ENCODE data around the gene MPRIP. TPM values are rescaled to one million over a fixed set of nuclear protein-coding genes. Genes with fewer than 3 reads are reported as not detected.

The MPRIP gene
- total and polyA plus RNA-seq, 12 donors: 88.5 to 234 (median 175) TPM

DNA sequence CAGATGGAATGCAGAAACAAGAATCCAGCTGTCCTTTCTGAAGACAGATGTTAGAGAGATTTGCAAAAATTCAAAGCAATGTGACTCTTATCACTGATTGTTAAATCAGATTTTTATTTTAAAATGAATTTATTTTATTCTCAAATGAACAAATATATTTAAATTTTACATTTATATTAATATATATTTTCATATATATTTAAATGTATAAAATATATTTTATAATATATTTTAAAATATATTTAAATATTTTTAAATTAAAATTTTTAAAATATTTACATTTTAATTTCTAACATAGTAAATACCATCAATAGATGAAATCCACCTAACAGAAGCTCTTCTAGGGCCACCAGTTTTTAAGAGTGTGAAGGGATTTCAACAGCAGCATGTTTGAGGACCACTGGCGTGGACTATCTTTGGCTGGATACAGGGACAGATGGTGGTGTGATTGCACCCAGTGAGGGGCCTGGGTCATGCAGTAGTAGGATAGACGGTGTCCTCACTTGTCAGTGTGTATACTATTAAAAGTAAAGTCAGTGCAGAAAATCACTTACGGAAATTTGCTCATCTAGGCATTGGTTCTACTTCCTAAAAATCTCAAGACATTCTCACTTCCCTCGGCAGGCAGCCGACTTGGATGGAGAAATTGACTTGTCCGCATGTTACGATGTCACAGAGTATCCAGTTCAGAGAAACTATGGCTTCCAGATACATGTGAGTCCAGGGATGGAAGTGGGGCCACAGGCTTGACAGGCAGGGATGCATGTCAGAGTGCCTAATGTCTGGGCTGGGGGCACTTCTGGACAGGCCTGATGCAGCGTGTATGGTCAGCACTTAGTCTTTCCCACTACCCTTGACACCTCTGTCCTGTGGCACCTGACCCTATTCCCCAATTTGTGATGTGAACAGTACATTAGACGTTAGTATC, 107.5 kb downstream of the MPRIP start:
- no peak overlapping the region for H3K4me3 ChIP-seq
- peaks cover 18 to 27% of the 10 kb centered on the region in 2 donors for H3K4me1 ChIP-seq (replicated peaks in 1 of 2)
- TF ChIP-seq, protein P1, sequence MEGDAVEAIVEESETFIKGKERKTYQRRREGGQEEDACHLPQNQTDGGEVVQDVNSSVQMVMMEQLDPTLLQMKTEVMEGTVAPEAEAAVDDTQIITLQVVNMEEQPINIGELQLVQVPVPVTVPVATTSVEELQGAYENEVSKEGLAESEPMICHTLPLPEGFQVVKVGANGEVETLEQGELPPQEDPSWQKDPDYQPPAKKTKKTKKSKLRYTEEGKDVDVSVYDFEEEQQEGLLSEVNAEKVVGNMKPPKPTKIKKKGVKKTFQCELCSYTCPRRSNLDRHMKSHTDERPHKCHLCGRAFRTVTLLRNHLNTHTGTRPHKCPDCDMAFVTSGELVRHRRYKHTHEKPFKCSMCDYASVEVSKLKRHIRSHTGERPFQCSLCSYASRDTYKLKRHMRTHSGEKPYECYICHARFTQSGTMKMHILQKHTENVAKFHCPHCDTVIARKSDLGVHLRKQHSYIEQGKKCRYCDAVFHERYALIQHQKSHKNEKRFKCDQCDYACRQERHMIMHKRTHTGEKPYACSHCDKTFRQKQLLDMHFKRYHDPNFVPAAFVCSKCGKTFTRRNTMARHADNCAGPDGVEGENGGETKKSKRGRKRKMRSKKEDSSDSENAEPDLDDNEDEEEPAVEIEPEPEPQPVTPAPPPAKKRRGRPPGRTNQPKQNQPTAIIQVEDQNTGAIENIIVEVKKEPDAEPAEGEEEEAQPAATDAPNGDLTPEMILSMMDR (IDR thresholded peaks at IDR 0.05): no peak
- no peak for TF ChIP-seq POLR2A (IDR thresholded peaks at IDR 0.05)
- DNase-seq: peak in 3 of 7 donors; percentile 36 to 70 (median 50)
- no peaks in the 10 kb centered on the region for H3K9me3 ChIP-seq (replicated peaks in 1 of 3)
- intact Hi-C loops (cut with DNase I): loop anchor here (10.0 kb wide), 3 partner anchors 55 to 155 kb away; partner anchors contain the start of genes NT5M (in 1 of the 2) and PLD6 (in 1 of the 2)
- peaks cover 0 to 65% of the 10 kb centered on the region in 2 donors for H3K36me3 ChIP-seq (replicated peaks in 1 of 2)
- peak overlapping the region in 3 of 5 donors; percentile 39 to 78 (median 54) for H3K27ac ChIP-seq
- no peaks in the 10 kb centered on the region for H3K27me3 ChIP-seq
- WGBS, 4 donors: 84 to 92% (median 85%) methylated on average over 9 of the region's 9 CpGs

DNA sequence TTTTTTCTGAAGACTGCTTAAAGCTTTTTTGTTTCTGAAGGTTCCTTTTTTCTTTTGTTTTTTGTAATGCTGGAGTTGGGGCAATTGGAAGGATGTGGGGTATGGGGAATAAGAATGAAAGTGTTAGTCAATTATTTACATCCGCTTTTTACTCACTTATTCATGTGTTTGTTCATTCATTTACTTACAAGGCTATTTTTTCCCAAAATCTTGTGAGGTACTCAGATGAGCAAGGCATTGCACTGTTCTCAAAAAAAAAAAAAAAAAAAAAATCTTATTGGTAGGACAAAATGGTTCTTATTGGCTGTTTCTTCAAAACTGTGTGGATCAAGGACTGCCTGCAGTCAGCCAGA, 108.2 kb downstream of the MPRIP start:
- 76 to 96% (median 84%) methylated on average over 1 of the region's 1 CpG for WGBS, 4 donors
- Histone ChIP-seq H3K27me3 (no peaks in the 10 kb centered on the region), H3K9me3 (replicated peaks in 1 of 3) (no peaks in the 10 kb centered on the region), H3K27ac (peak overlapping the region in 3 of 5 donors; percentile 39 to 78 (median 54)), H3K4me3 (no peak overlapping the region), H3K36me3 (replicated peaks in 1 of 2) (peaks cover 0 to 69% of the 10 kb centered on the region in 2 donors), H3K4me1 (replicated peaks in 1 of 2) (peaks cover 14 to 21% of the 10 kb centered on the region in 2 donors)
- TF ChIP-seq, protein P1 (IDR thresholded peaks at IDR 0.05): no peak
- no peak for TF ChIP-seq POLR2A (IDR thresholded peaks at IDR 0.05)
- intact Hi-C loops (cut with DNase I): loop anchor here in 1 of 2 donors (10.0 kb wide), 1 partner anchor 146 kb away; no protein-coding TSS in a partner anchor
- DNase-seq: no peak

DNA sequence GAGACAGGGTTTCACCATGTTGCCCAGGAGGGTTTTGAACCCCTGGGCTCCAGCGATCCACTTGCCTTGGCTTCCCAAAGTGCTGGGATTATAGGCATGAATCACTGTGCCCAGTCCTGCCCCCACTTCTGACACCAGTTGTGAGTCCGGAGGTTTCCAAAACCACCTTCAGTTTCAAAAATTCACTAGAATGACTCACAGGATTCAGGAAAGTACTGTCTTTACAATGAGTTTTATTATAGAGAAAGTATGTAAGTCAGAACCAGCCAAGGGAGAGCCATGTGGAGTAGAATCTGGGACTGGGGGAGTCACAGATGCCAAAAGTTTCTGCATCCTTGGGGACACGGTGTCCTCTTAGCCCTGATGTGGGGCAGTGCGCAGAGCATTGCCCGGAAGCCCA, 108.8 kb downstream of the MPRIP start:
- 85 to 94% (median 87%) methylated on average over 3 to 5 of the region's 5 CpGs for WGBS, 4 donors
- no peaks in the 10 kb centered on the region for H3K27me3 ChIP-seq

GRCh38 chr17:17151541-17151940, 109.3 kb downstream of the MPRIP start:
- no peak for TF ChIP-seq POLR2A (IDR thresholded peaks at IDR 0.05)
- TF ChIP-seq, protein P1 (IDR thresholded peaks at IDR 0.05): no peak
- H3K9me3 ChIP-seq (replicated peaks in 1 of 3): no peaks in the 10 kb centered on the region
- peaks cover 0 to 69% of the 10 kb centered on the region in 2 donors for H3K36me3 ChIP-seq (replicated peaks in 1 of 2)
- no peak for DNase-seq
- intact Hi-C loops (cut with DNase I): loop anchor here in 1 of 2 donors (10.0 kb wide), 1 partner anchor 147 kb away; no protein-coding TSS in a partner anchor
- H3K27ac ChIP-seq: peak overlapping the region in 4 of 5 donors; percentile 32 to 62 (median 50)
- H3K27me3 ChIP-seq: no peaks in the 10 kb centered on the region
- peaks cover 14 to 17% of the 10 kb centered on the region in 2 donors for H3K4me1 ChIP-seq (replicated peaks in 1 of 2)
- no peak overlapping the region for H3K4me3 ChIP-seq
- WGBS, 4 donors: 85 to 100% (median 89%) methylated on average over 3 of the region's 3 CpGs

More for the DNA sequence above, 108.8 kb downstream of the MPRIP start:
- no peak for DNase-seq
- Histone ChIP-seq H3K9me3 (replicated peaks in 1 of 3) (no peaks in the 10 kb centered on the region), H3K4me3 (no peak overlapping the region), H3K36me3 (replicated peaks in 1 of 2) (peaks cover 0 to 69% of the 10 kb centered on the region in 2 donors), H3K4me1 (replicated peaks in 1 of 2) (peaks cover 14 to 17% of the 10 kb centered on the region in 2 donors), H3K27ac (peak overlapping the region in 4 of 5 donors; percentile 32 to 62 (median 50))
- intact Hi-C loops (cut with DNase I): loop anchor here in 1 of 2 donors (10.0 kb wide), 1 partner anchor 146 kb away; no protein-coding TSS in a partner anchor
- TF ChIP-seq, protein P1 (IDR thresholded peaks at IDR 0.05): no peak
- TF ChIP-seq POLR2A (IDR thresholded peaks at IDR 0.05): no peak
